Right lobe of liver (tissue), 4 donors: ENCODE data around the gene KCTD14.

ENCODE experiments used
- CTCF ChIP-seq, 4 donors: fragments of 200-600 bp in 3 of 4; fragments of 450-650 bp in 1 of 4; IDR thresholded peaks; one replicate each; pipeline versions ENCODE4 v1.5.1 to v1.8.0; 2016 to 2022; ENCODE audit warnings: antibody characterized with exemption in 4 of 4, mild to moderate bottlenecking in 2 of 4
- POLR2A ChIP-seq: fragments of 450-650 bp; IDR thresholded peaks from one replicate; pipeline ENCODE4 v1.6.1; 2017; ENCODE audit warnings: antibody characterized with exemption, mild to moderate bottlenecking
- donor health status: DM: no; HTN: no; CAD: no.
- donor health status: DM: no; HTN: no; CAD: no.
- donor health status: DM: no; HTN: yes; CAD: no.

GRCh38 chr11:78045851-78046485 lies 22.9 kb upstream of the KCTD14 start:
- peak; percentile 97 to 100 (median 99) for TF ChIP-seq CTCF (IDR thresholded peaks at IDR 0.05)
- TF ChIP-seq POLR2A: peak; percentile 44
